Neural crest cell (in vitro differentiated cells): ENCODE measurements around the gene ZCCHC7. TPM values are rescaled to one million over a fixed set of nuclear protein-coding genes. Genes with fewer than 3 reads are reported as not detected.

ENCODE experiments used
- DNase-seq: peaks from one replicate; pipeline ENCODE4 v3.0.0; 2021; ENCODE audit warnings: low read depth, mixed read lengths, low spot score
- H3K27ac Mint-ChIP-seq: one replicate; pipeline ENCODE4 v1.8.0; 2021; ENCODE audit warnings: mild to moderate bottlenecking, mixed read lengths; ENCODE audit not compliant: unreplicated experiment
- H3K27me3 Mint-ChIP-seq: 2 replicates; pipeline ENCODE4 v1.8.0; 2021; ENCODE audit warnings: low read depth, mild to moderate bottlenecking, mixed read lengths
- H3K36me3 Mint-ChIP-seq: 2 replicates; pipeline ENCODE4 v1.8.0; 2021; ENCODE audit warnings: low read depth, mild to moderate bottlenecking, mixed read lengths
- H3K4me1 Mint-ChIP-seq: 2 replicates; pipeline ENCODE4 v1.8.0; 2021; ENCODE audit warnings: mixed read lengths
- H3K4me3 Mint-ChIP-seq: one replicate; pipeline ENCODE4 v1.8.0; 2021; ENCODE audit warnings: mild to moderate bottlenecking, mixed read lengths
- H3K9me3 Mint-ChIP-seq: 2 replicates; pipeline ENCODE4 v1.8.0; 2021; ENCODE audit warnings: mixed read lengths
- CTCF ChIP-seq: fragments of 200-600 bp; sonication (generic); conservative IDR thresholded peaks from 2 replicates; pipeline ENCODE4 v1.5.0; 2021; ENCODE audit warnings: antibody characterized with exemption, mild to moderate bottlenecking
- total RNA-seq: library from RNA; stranded (reverse); gene quantifications from 2 replicates; pipeline ENCODE4 v1.2.1, GENCODE V29; 2021

ZCCHC7 gene
- total RNA-seq, 1 donor from 2014 or later: 21.6 TPM

DNA sequence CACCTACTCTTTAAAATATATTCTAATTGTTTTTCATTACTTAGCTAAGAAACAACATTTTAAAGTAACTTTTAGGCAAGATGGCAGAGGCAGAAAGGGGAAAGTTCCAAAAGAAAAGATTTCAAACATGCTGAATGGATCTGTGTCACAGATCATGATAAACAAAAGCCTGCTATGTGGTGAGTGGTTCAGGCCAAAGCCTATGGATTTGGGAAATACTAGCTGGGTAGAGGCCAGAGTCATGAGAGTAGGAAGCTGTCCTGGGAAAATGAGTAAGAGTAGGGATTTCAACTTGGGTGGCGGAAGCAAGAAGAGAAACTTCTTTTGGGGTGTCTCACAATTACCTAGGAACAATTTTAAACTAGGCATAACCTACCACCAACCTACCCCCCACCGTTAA lies 233.4 kb downstream of the ZCCHC7 start:
- Mint-ChIP-seq H3K4me3 (no peak overlapping the region), H3K27ac (no peak overlapping the region), H3K36me3 (peaks cover 19% of the 10 kb centered on the region), H3K9me3 (no peaks in the 10 kb centered on the region), H3K4me1 (peaks cover 5% of the 10 kb centered on the region), H3K27me3 (no peaks in the 10 kb centered on the region)
- no peak for TF ChIP-seq CTCF
- no peak for DNase-seq

GRCh38 chr9:37362430-37362829 lies 242.1 kb downstream of the ZCCHC7 start:
- Mint-ChIP-seq H3K27me3 (no peaks in the 10 kb centered on the region), H3K9me3 (peaks cover 5% of the 10 kb centered on the region), H3K4me3 (no peak overlapping the region), H3K27ac (no peak overlapping the region), H3K36me3 (peaks cover 9% of the 10 kb centered on the region), H3K4me1 (peaks cover 6% of the 10 kb centered on the region)
- no peak for DNase-seq
- TF ChIP-seq CTCF: no peak

- peaks cover 5% of the 10 kb centered on the region for H3K9me3 Mint-ChIP-seq
- no peak for TF ChIP-seq CTCF
- H3K4me1 Mint-ChIP-seq: peaks cover 6% of the 10 kb centered on the region
- H3K4me3 Mint-ChIP-seq: no peak overlapping the region
- H3K27me3 Mint-ChIP-seq: no peaks in the 10 kb centered on the region
- DNase-seq: no peak
- peak overlapping the region; percentile 16 for H3K27ac Mint-ChIP-seq
- H3K36me3 Mint-ChIP-seq: peaks cover 9% of the 10 kb centered on the region
These were observed 242.8 kb downstream of the ZCCHC7 start for GRCh38 chr9:37363124-37363523.

DNA sequence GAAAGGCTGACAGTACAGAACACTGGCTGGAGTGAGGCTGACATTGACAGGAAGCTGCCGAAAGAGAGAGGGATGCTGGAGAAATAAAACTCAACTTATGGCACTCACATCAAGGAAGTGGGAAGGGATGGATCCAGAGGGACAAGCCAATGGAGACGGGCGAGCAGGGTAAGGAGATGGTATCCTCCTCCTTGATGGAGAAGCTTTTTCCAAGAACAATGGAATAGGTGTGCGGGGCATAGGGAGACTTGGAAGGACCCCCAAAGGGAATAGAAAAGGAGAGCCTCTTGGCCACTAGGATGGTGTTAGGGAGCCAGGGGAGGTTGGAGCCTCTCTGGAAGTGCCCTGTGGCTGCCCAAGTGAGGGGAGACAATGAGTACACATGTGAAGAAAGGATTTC lies 243.8 kb downstream of the ZCCHC7 start:
- DNase-seq: no peak
- peaks cover 5% of the 10 kb centered on the region for H3K9me3 Mint-ChIP-seq
- no peak overlapping the region for H3K27ac Mint-ChIP-seq
- H3K4me1 Mint-ChIP-seq: peaks cover 6% of the 10 kb centered on the region
- no peak for TF ChIP-seq CTCF
- H3K27me3 Mint-ChIP-seq: no peaks in the 10 kb centered on the region
- peaks cover 9% of the 10 kb centered on the region for H3K36me3 Mint-ChIP-seq
- H3K4me3 Mint-ChIP-seq: no peak overlapping the region

GRCh38 chr9:37364751-37365360 lies 244.5 kb downstream of the ZCCHC7 start:
- peaks cover 6% of the 10 kb centered on the region for H3K4me1 Mint-ChIP-seq
- H3K27ac Mint-ChIP-seq: no peak overlapping the region
- no peaks in the 10 kb centered on the region for H3K27me3 Mint-ChIP-seq
- DNase-seq: no peak
- no peak overlapping the region for H3K4me3 Mint-ChIP-seq
- H3K36me3 Mint-ChIP-seq: peaks cover 9% of the 10 kb centered on the region
- H3K9me3 Mint-ChIP-seq: peaks cover 5% of the 10 kb centered on the region
- TF ChIP-seq CTCF: peak; percentile 22

- H3K27ac Mint-ChIP-seq: no peak overlapping the region
- no peak overlapping the region for H3K4me3 Mint-ChIP-seq
- no peaks in the 10 kb centered on the region for H3K9me3 Mint-ChIP-seq
- no peak for TF ChIP-seq CTCF
- H3K4me1 Mint-ChIP-seq: no peaks in the 10 kb centered on the region
- no peaks in the 10 kb centered on the region for H3K36me3 Mint-ChIP-seq
- H3K27me3 Mint-ChIP-seq: peaks cover 3% of the 10 kb centered on the region
- no peak for DNase-seq
These were observed 249.3 kb downstream of the ZCCHC7 start for GRCh38 chr9:37369671-37370070.
